HepG2 (cell line): ENCODE data around the gene PSEN2. TPM values are rescaled to one million over a fixed set of nuclear protein-coding genes. Genes with fewer than 3 reads are reported as not detected.
A peak's percentile ranks its signal among the peaks of the same experiment; 100 is the strongest.

ENCODE experiments used
- BCL6 ChIP-seq: IDR thresholded peaks from 2 replicates; pipeline ENCODE4 v1.6.1; 2016; ENCODE audit warnings: missing genetic modification reagents, missing compliant biosample characterization
- FOSL2 ChIP-seq: sonication (generic); formaldehyde crosslinking; IDR thresholded peaks from 2 replicates; pipeline ENCODE4 v1.4.0; 2020; ENCODE audit warnings: missing genetic modification reagents
- KMT2A ChIP-seq: sonication (generic); formaldehyde crosslinking; IDR thresholded peaks from 2 replicates; pipeline ENCODE4 v1.4.0; 2020; ENCODE audit warnings: missing genetic modification reagents
- MTF2 ChIP-seq: sonication (generic); formaldehyde crosslinking; IDR thresholded peaks from 2 replicates; pipeline ENCODE4 v1.5.0; 2020; ENCODE audit warnings: missing genetic modification reagents, borderline replicate concordance
- NBN ChIP-seq: fragments of 450-650 bp; conservative IDR thresholded peaks from 2 replicates; pipeline ENCODE4 v1.6.1; 2017
- NFIB ChIP-seq: sonication (generic); formaldehyde crosslinking; IDR thresholded peaks from 2 replicates; pipeline ENCODE4 v1.9.0; 2021; ENCODE audit warnings: missing genetic modification reagents, mild to moderate bottlenecking, borderline replicate concordance
- NR1H2 ChIP-seq: sonication (generic); formaldehyde crosslinking; IDR thresholded peaks from 2 replicates; pipeline ENCODE4 v1.8.1; 2022; ENCODE audit warnings: low read depth, missing genetic modification reagents, borderline replicate concordance
- SRSF1 ChIP-seq: fragments of 200-400 bp; formaldehyde crosslinking; optimal IDR thresholded peaks from 2 replicates; pipeline ENCODE3; 2017; ENCODE audit warnings: mild to moderate bottlenecking, low read depth, low read length, moderate library complexity
- STAT5B ChIP-seq: sonication (generic); formaldehyde crosslinking; IDR thresholded peaks from 2 replicates; pipeline ENCODE4 v1.4.0; 2020; ENCODE audit warnings: missing genetic modification reagents
- TGIF2 ChIP-seq: IDR thresholded peaks from 2 replicates; pipeline ENCODE4 v1.6.1; 2016; ENCODE audit warnings: control low read depth, missing compliant biosample characterization
- ZBTB20 ChIP-seq: sonication (generic); formaldehyde crosslinking; IDR thresholded peaks from 2 replicates; pipeline ENCODE4 v1.8.1; 2023; ENCODE audit warnings: missing genetic modification reagents, low read depth, mild to moderate bottlenecking, borderline replicate concordance
- ZNF142 ChIP-seq: sonication (generic); formaldehyde crosslinking; IDR thresholded peaks from 2 replicates; pipeline ENCODE4 v1.4.0; 2020; ENCODE audit warnings: missing genetic modification reagents
- ZNF143 ChIP-seq: sonication (generic); formaldehyde crosslinking; IDR thresholded peaks from 2 replicates; pipeline ENCODE4 v1.4.0; 2020; ENCODE audit warnings: missing genetic modification reagents
- ZNF17 ChIP-seq: sonication (generic); formaldehyde crosslinking; IDR thresholded peaks from 2 replicates; pipeline ENCODE4 v1.5.0; 2020; ENCODE audit warnings: mild to moderate bottlenecking, missing genetic modification reagents
- ZNF281 ChIP-seq: sonication (generic); formaldehyde crosslinking; IDR thresholded peaks from 2 replicates; pipeline ENCODE4 v1.4.0; 2020; ENCODE audit warnings: missing genetic modification reagents, borderline replicate concordance
- ZNF329 ChIP-seq: sonication (generic); formaldehyde crosslinking; IDR thresholded peaks from 2 replicates; pipeline ENCODE4 v1.9.0; 2021; ENCODE audit warnings: low read depth, mild to moderate bottlenecking, missing genetic modification reagents
- ZNF513 ChIP-seq: sonication (generic); formaldehyde crosslinking; conservative IDR thresholded peaks from 2 replicates; pipeline ENCODE4 v1.5.0; 2020; ENCODE audit warnings: missing genetic modification reagents
- ZNF549 ChIP-seq: sonication (generic); formaldehyde crosslinking; IDR thresholded peaks from 2 replicates; pipeline ENCODE4 v1.5.0; 2020; ENCODE audit warnings: missing genetic modification reagents
- polyA plus RNA-seq, 8 experiments: library from polyadenylated mRNA; depleted of rRNA in 3 of 8; stranded (reverse) in 7 of 8; unstranded in 1 of 8; fragments of >200 nt; fragmentation: Illumina TruSeq in 4 of 8; extraction: Trizol in 4 of 8; gene quantifications; 2 replicates each; pipeline versions ENCODE4 v1.2.1 to v1.2.3, GENCODE V29; 2011 to 2016; ENCODE audit warnings: low read depth in 4 of 8, missing spikeins in 1 of 8, mixed read lengths in 1 of 8; ENCODE audit not compliant: insufficient read depth in 1 of 8
- total RNA-seq, 5 experiments: library from RNA; depleted of rRNA; stranded (reverse); fragments of >200 nt; fragmentation: Illumina TruSeq; extraction: Trizol; gene quantifications; 2 replicates each; pipeline ENCODE4 v1.2.3, GENCODE V29; 2016; ENCODE audit warnings: low read depth in 1 of 5

Gene PSEN2
- total and polyA plus RNA-seq, 2 of the 13 experiments (the other 11 are each of a cell fraction or from before 2014, with no cell fraction given), result 5.9 to 13.1 TPM

GRCh38 chr1:226945106-226945857 lies 74.9 kb downstream of the PSEN2 start (continued):
- TF ChIP-seq ZNF142 (CRISPR knock-in tag) (no peak), ZNF329 (peak; percentile 56; the same call in 1 of the 2 replicates), TGIF2 (CRISPR knock-in tag) (peak; percentile 77; the same call in 1 of the 2 replicates), FOSL2 (CRISPR knock-in tag) (no peak; the same call in 1 of the 2 replicates), NBN (no peak), ZNF17 (CRISPR knock-in tag) (no peak), ZNF281 (CRISPR knock-in tag) (peak; percentile 37; the same call in 1 of the 2 replicates), NFIB (CRISPR knock-in tag) (no peak), MTF2 (no peak), KMT2A (CRISPR knock-in tag) (peak; percentile 55; the same call in 1 of the 2 replicates), ZNF513 (CRISPR knock-in tag) (no peak), BCL6 (CRISPR knock-in tag) (peak; percentile 52; the same call in 1 of the 2 replicates), NR1H2 (CRISPR knock-in tag) (no peak), ZNF549 (no peak), ZBTB20 (0 out of 2 replicates have a peak, but pooled peaks have one; percentile 19), STAT5B (CRISPR knock-in tag) (no peak), SRSF1 (no peak), ZNF143 (CRISPR knock-in tag) (no peak)
